HepG2 (cell line): ENCODE results near the gene CDKL2.

ENCODE experiments used
- AGO2 ChIP-seq: fragments of 200-400 bp; formaldehyde crosslinking; optimal IDR thresholded peaks from 2 replicates; pipeline ENCODE3; 2017; ENCODE audit warnings: mild to moderate bottlenecking, low read depth, low read length, moderate library complexity
- CEBPB ChIP-seq: IDR thresholded peaks from 2 replicates; pipeline ENCODE4 v1.6.1; 2011; ENCODE audit warnings: low read depth, low read length, improper control_type of control experiment, borderline replicate concordance
- CREB1 ChIP-seq, 2 experiments: fragments of 450-650 bp in 1 of 2; IDR thresholded peaks; 2 replicates each; pipeline ENCODE4 v1.6.1; 2016 to 2017; ENCODE audit warnings: control low read depth in 1 of 2, mild to moderate bottlenecking in 1 of 2, missing compliant biosample characterization in 1 of 2, missing genetic modification characterization in 1 of 2
- ELF1 ChIP-seq: sonication (generic); formaldehyde crosslinking; IDR thresholded peaks from 2 replicates; pipeline ENCODE4 v1.4.0; 2020; ENCODE audit warnings: missing genetic modification reagents
- IKZF1 ChIP-seq: fragments of 450-650 bp; IDR thresholded peaks from 2 replicates; pipeline ENCODE4 v1.7.1; 2016
- NFIC ChIP-seq: IDR thresholded peaks from 2 replicates; pipeline ENCODE4 v1.6.1; 2012; ENCODE audit warnings: mild to moderate bottlenecking, low read length, inconsistent platforms
- NR2C2 ChIP-seq: sonication (generic); formaldehyde crosslinking; IDR thresholded peaks from 2 replicates; pipeline ENCODE4 v1.4.0; 2020; ENCODE audit warnings: missing genetic modification reagents, mild to moderate bottlenecking, moderate library complexity, borderline replicate concordance
- PCBP1 ChIP-seq: fragments of 200-400 bp; formaldehyde crosslinking; IDR thresholded peaks from 2 replicates; pipeline ENCODE4 v1.6.1; 2017; ENCODE audit warnings: mild to moderate bottlenecking, low read depth, low read length, borderline replicate concordance
- POLR2A ChIP-seq, 2 experiments: IDR thresholded peaks; 2 replicates each; pipeline ENCODE4 v1.6.1; 2011; ENCODE audit warnings: low read depth in 2 of 2, low read length in 2 of 2, mild to moderate bottlenecking in 1 of 2, moderate library complexity in 1 of 2; ENCODE audit not compliant: insufficient read depth in 1 of 2
- SMAD3 ChIP-seq: sonication (generic); formaldehyde crosslinking; IDR thresholded peaks from 2 replicates; pipeline ENCODE4 v1.4.0; 2020; ENCODE audit warnings: missing genetic modification reagents
- TCF7L2 ChIP-seq: IDR thresholded peaks from 2 replicates; pipeline ENCODE4 v1.6.1; 2011; ENCODE audit warnings: mild to moderate bottlenecking, low read depth, low read length, moderate library complexity
- ZNF331 ChIP-seq: sonication (generic); formaldehyde crosslinking; IDR thresholded peaks from 2 replicates; pipeline ENCODE4 v1.4.0; 2020; ENCODE audit warnings: missing genetic modification reagents
- TF ChIP-seq, protein P1 (sequence below): sonication (generic); formaldehyde crosslinking; IDR thresholded peaks from 2 replicates; pipeline ENCODE4 v1.5.0; 2020; ENCODE audit warnings: mild to moderate bottlenecking, missing genetic modification reagents, moderate library complexity
- TF ChIP-seq, protein P2 (sequence below), 2 experiments: sonication (generic) in 1 of 2; formaldehyde crosslinking in 1 of 2; IDR thresholded peaks; 2 replicates each; pipeline versions ENCODE4 v1.5.1 to v1.6.1; 2011 to 2020; ENCODE audit warnings: borderline replicate concordance in 1 of 2, low read depth in 1 of 2, low read length in 1 of 2, mild to moderate bottlenecking in 1 of 2, missing genetic modification reagents in 1 of 2, moderate library complexity in 1 of 2

- TF ChIP-seq NFIC: no peak
- no peak for TF ChIP-seq POLR2A (IDR thresholded peaks at IDR 0.05; ENCODE audit: insufficient read depth in 1 of 2, low read depth in 2 of 2, low read length in 2 of 2)
- TF ChIP-seq ELF1 (CRISPR knock-in tag): no peak
- TF ChIP-seq, protein P1, sequence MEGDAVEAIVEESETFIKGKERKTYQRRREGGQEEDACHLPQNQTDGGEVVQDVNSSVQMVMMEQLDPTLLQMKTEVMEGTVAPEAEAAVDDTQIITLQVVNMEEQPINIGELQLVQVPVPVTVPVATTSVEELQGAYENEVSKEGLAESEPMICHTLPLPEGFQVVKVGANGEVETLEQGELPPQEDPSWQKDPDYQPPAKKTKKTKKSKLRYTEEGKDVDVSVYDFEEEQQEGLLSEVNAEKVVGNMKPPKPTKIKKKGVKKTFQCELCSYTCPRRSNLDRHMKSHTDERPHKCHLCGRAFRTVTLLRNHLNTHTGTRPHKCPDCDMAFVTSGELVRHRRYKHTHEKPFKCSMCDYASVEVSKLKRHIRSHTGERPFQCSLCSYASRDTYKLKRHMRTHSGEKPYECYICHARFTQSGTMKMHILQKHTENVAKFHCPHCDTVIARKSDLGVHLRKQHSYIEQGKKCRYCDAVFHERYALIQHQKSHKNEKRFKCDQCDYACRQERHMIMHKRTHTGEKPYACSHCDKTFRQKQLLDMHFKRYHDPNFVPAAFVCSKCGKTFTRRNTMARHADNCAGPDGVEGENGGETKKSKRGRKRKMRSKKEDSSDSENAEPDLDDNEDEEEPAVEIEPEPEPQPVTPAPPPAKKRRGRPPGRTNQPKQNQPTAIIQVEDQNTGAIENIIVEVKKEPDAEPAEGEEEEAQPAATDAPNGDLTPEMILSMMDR: no peak
- no peak for TF ChIP-seq IKZF1
- no peak for TF ChIP-seq CEBPB
- TF ChIP-seq ZNF331 (CRISPR knock-in tag): no peak
- no peak for TF ChIP-seq SMAD3 (CRISPR knock-in tag)
- no peak for TF ChIP-seq NR2C2 (CRISPR knock-in tag)
- no peak for TF ChIP-seq TCF7L2
- TF ChIP-seq PCBP1: no peak
- TF ChIP-seq CREB1 (IDR thresholded peaks at IDR 0.05): no peak
- no peak for TF ChIP-seq CREB1 (CRISPR knock-in tag; IDR thresholded peaks at IDR 0.05)
- TF ChIP-seq, protein P2, sequence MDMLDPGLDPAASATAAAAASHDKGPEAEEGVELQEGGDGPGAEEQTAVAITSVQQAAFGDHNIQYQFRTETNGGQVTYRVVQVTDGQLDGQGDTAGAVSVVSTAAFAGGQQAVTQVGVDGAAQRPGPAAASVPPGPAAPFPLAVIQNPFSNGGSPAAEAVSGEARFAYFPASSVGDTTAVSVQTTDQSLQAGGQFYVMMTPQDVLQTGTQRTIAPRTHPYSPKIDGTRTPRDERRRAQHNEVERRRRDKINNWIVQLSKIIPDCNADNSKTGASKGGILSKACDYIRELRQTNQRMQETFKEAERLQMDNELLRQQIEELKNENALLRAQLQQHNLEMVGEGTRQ (IDR thresholded peaks at IDR 0.05; ENCODE audit: low read depth, low read length): no peak
- TF ChIP-seq, protein P2 (CRISPR knock-in tag; IDR thresholded peaks at IDR 0.05; ENCODE audit: borderline replicate concordance): no peak
- no peak for TF ChIP-seq AGO2
Measured at GRCh38 chr4:75552452-75552851, 77.9 kb downstream of the CDKL2 start.
